Stimulated activated naive CD4-positive, alpha-beta T cell treated with Interleukin-2 at 50 U/mL for 16 hours (primary cell): ENCODE measurements around the gene RETN.

Source experiments
- DNase-seq: peaks from one replicate; lab custom pipeline; 2025; lab: John Stamatoyannopoulos, UW

The RETN gene

GRCh38 chr19:7709932-7710460 lies 41.1 kb downstream of the RETN start:
- DNase-seq: no peak

DNA sequence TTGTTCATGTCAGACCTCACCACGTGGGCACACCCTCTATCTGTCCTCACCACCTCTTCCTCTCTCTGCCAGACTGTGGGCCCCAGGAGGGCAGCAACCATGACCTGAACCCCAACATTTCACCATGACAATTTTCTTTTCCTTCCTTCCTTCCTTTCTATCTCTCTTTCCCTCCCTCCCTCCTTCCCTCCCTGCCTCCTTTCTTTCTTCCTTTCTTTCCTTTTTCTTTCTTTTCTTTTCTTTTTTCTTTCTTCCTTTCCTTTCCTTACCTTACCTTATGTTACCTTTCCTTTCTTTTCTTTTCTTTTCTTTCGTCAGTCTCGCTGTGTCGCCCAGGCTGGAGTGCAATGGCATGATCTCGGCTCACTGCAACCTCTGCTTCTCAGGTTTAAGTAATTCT lies 41.8 kb downstream of the RETN start:
- DNase-seq: no peak

- no peak for DNase-seq
Observed at GRCh38 chr19:7715671-7716070, 46.8 kb downstream of the RETN start.

GRCh38 chr19:7716762-7717161 lies 47.9 kb downstream of the RETN start:
- DNase-seq: no peak

GRCh38 chr19:7718668-7719067 lies 49.8 kb downstream of the RETN start:
- DNase-seq: no peak
